BLaER1 (cell line): Measurements from ENCODE around the gene GNB5.

ENCODE experiments used
- H3K27ac ChIP-seq: shearing (Covaris generic); formaldehyde crosslinking; 2 replicates; pipeline ENCODE4 v1.8.1; 2022
- H3K27me3 ChIP-seq: shearing (Covaris generic); formaldehyde crosslinking; 2 replicates; pipeline ENCODE4 v1.8.1; 2022
- H3K36me3 ChIP-seq: shearing (Covaris generic); formaldehyde crosslinking; 2 replicates; pipeline ENCODE4 v1.8.1; 2022
- H3K4me1 ChIP-seq: shearing (Covaris generic); formaldehyde crosslinking; 2 replicates; pipeline ENCODE4 v1.8.1; 2022
- H3K4me2 ChIP-seq: shearing (Covaris generic); formaldehyde crosslinking; 2 replicates; pipeline ENCODE4 v1.8.1; 2022
- H3K4me3 ChIP-seq: shearing (Covaris generic); formaldehyde crosslinking; 2 replicates; pipeline ENCODE4 v1.8.1; 2022
- H3K9ac ChIP-seq: shearing (Covaris generic); formaldehyde crosslinking; 2 replicates; pipeline ENCODE4 v1.8.1; 2022
- H3K9me3 ChIP-seq: shearing (Covaris generic); formaldehyde crosslinking; 2 replicates; pipeline ENCODE4 v1.8.1; 2022
- H4K20me1 ChIP-seq: shearing (Covaris generic); formaldehyde crosslinking; 2 replicates; pipeline ENCODE4 v1.8.1; 2022
- Cebpa-rat ChIP-seq: shearing (Covaris generic); IDR thresholded peaks from 2 replicates; pipeline ENCODE4 v1.8.1; 2022

GNB5 gene

DNA sequence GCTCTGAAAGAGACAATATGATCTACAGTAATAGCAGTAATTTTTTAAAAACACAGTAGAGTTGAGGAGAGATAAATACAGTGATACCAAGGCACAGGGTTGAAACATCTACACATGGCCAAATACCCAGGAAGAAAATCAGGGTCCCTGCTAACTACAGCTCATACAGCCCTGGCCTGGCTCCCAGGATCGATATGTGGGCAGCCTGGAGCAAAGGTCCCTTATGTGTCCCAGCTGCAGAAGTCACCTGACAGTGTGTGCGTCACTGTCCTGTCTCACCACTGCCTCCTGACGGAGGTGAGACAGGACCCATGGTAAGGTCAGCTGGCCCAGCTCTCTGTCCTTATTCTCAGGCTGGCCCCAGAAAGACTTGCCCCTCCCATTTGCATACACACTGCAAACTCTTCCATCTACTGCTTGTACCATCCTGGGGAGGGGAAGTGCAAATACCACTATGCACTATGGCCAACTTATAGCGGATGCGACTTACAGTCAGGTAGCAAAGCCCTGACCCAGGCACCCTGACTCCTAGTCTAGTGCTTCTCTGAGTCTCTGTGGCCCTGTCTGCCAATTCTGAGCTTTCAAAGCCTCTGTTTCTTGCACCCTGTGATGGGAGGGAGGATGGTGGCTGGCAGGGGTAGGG is 56.6 kb downstream of the GNB5 start:
- Histone ChIP-seq H3K36me3 (peaks cover 27% of the 10 kb centered on the region; the same call in 1 of the 2 replicates), H3K27ac (no peak overlapping the region), H3K4me2 (peak overlapping the region; percentile 84), H3K9ac (no peak overlapping the region), H3K4me3 (no peak overlapping the region), H3K27me3 (no peaks in the 10 kb centered on the region), H3K9me3 (no peaks in the 10 kb centered on the region), H3K4me1 (peaks cover 50% of the 10 kb centered on the region), H4K20me1 (peaks cover 10% of the 10 kb centered on the region)
- TF ChIP-seq Cebpa-rat, result no peak

DNA sequence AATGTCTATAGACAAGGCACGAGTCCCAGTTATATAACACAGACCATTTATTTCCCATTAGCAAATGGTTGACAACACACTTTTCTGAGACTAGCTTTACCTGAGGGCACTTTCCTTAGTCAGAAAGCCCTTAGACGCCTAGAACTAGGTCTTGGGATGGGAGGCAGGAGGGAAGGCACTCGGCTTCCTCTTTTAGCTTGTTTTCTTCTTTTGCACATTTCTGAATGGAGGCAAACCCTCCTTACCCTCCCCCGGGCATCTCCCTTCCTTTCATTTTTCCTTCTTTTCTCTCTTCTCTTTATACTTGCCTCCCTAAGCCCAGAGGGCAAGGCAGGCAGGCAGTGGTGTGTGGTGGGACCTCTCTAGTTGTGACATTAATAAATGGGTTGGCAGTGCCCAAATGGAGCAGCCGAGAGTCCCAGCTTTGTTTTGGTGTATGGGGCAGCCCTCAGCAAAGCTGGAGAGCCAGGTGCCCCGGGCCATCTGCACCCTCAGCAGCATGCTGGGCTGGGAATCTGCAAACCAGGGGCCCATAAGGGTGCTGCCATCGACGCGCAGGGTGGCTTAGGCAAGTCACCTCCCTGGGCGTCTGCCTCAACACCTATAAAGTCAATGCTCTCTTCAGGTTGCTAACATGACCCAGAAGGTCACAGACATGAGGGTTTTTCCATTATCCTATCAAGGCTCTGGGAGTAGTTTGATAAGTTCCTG is 57.5 kb downstream of the GNB5 start:
- Histone ChIP-seq H3K27me3 (no peaks in the 10 kb centered on the region), H3K36me3 (peaks cover 25% of the 10 kb centered on the region; the same call in 1 of the 2 replicates), H3K4me1 (peaks cover 42% of the 10 kb centered on the region), H4K20me1 (peaks cover 10% of the 10 kb centered on the region), H3K4me2 (no peak overlapping the region), H3K4me3 (no peak overlapping the region), H3K27ac (no peak overlapping the region), H3K9ac (no peak overlapping the region), H3K9me3 (no peaks in the 10 kb centered on the region)
- TF ChIP-seq Cebpa-rat, result no peak

DNA sequence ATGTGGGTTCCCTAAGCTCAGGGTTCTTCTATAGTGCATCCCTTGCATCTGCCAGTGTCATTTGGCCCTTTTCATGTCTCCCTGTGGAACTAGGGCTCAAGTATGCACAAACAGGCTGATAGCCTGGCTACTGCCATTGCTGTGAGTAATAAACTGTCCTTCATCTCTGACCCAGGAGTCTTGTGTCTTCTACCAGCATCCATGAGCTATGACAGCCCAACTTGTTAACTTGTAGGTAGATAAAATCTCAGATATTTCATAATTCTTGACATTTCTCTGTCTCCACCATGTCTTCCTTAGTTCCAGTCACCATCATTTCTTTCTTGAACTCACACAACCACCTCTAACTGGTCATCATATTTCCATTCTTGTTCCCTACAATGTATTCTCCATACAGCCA is 59.1 kb downstream of the GNB5 start:
- Histone ChIP-seq H3K27me3 (no peaks in the 10 kb centered on the region), H3K4me2 (no peak overlapping the region), H3K9ac (no peak overlapping the region), H3K27ac (no peak overlapping the region), H3K4me1 (peaks cover 26% of the 10 kb centered on the region), H3K9me3 (no peaks in the 10 kb centered on the region), H4K20me1 (peaks cover 10% of the 10 kb centered on the region), H3K4me3 (no peak overlapping the region), H3K36me3 (peaks cover 31% of the 10 kb centered on the region; the same call in 1 of the 2 replicates)
- no peak for TF ChIP-seq Cebpa-rat

DNA sequence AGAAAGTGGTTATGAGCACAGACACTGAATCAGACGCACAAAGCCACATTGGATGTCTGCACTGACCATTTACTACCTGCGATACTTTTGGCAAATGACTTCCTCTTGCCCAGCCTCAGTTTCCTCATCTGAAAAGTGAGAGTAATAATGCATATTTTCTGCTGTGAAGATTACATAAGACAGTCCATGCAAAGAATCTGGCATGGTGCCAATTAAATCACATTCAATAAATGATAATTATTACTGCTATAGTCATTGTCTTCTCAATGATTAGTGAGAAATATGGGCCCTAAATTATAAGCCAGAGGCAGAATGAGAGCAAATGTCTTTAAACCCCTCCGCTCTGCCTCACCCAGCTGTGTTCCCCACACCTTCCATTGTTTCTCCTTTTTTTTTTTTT is 62.6 kb downstream of the GNB5 start:
- Histone ChIP-seq H3K9ac (no peak overlapping the region), H3K27ac (no peak overlapping the region), H3K4me2 (no peak overlapping the region), H3K4me1 (no peaks in the 10 kb centered on the region), H4K20me1 (no peaks in the 10 kb centered on the region), H3K27me3 (no peaks in the 10 kb centered on the region), H3K9me3 (no peaks in the 10 kb centered on the region), H3K4me3 (no peak overlapping the region), H3K36me3 (peaks cover 43% of the 10 kb centered on the region)
- TF ChIP-seq Cebpa-rat, result no peak

GRCh38 chr15:52124270-52124880 is 66.8 kb downstream of the GNB5 start:
- Histone ChIP-seq H3K9me3 (no peaks in the 10 kb centered on the region), H3K4me2 (no peak overlapping the region), H4K20me1 (no peaks in the 10 kb centered on the region), H3K27ac (no peak overlapping the region), H3K4me1 (no peaks in the 10 kb centered on the region), H3K27me3 (no peaks in the 10 kb centered on the region), H3K9ac (no peak overlapping the region), H3K36me3 (peaks cover 22% of the 10 kb centered on the region), H3K4me3 (no peak overlapping the region)
- no peak for TF ChIP-seq Cebpa-rat

- TF ChIP-seq Cebpa-rat, result no peak
These were observed 69.3 kb downstream of the GNB5 start for GRCh38 chr15:52121896-52122295.

DNA sequence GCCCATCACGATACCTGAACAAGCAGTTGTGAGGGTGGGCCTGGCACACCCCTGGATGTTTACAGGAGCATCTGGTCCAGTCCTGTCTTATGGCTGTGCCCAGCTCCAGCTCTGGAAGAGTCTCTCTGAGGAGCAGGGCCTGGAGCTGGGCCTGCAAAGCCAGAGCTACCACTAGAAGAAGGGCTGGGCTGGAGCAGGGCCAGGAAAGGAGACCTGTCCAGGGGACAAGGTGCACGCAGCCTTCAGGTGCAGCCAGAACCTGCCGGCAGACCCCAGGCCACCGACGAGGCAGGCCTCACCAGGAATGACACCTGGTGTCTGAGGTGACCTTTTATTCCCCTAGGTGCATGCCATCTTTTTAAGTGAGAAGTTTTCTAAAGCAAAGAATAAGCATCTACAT is 70.2 kb downstream of the GNB5 start:
- H3K9ac ChIP-seq, result no peak overlapping the region
- H3K4me2 ChIP-seq, result no peak overlapping the region
- H3K4me3 ChIP-seq, result no peak overlapping the region
- H3K4me1 ChIP-seq, result no peaks in the 10 kb centered on the region
- H4K20me1 ChIP-seq, result no peaks in the 10 kb centered on the region
- no peak overlapping the region for H3K27ac ChIP-seq
- H3K9me3 ChIP-seq, result no peaks in the 10 kb centered on the region
- H3K27me3 ChIP-seq, result no peaks in the 10 kb centered on the region
- no peak for TF ChIP-seq Cebpa-rat
- peaks cover 15% of the 10 kb centered on the region for H3K36me3 ChIP-seq

More at GRCh38 chr15:52121896-52122295, 69.3 kb downstream of the GNB5 start:
- Histone ChIP-seq H3K4me3 (no peak overlapping the region), H3K4me1 (no peaks in the 10 kb centered on the region), H3K27me3 (no peaks in the 10 kb centered on the region), H3K36me3 (peaks cover 15% of the 10 kb centered on the region), H3K9me3 (no peaks in the 10 kb centered on the region), H3K27ac (no peak overlapping the region), H3K9ac (no peak overlapping the region), H4K20me1 (no peaks in the 10 kb centered on the region), H3K4me2 (no peak overlapping the region)

GRCh38 chr15:52120488-52120887 is 70.7 kb downstream of the GNB5 start:
- H3K4me1 ChIP-seq, result no peaks in the 10 kb centered on the region
- peaks cover 10% of the 10 kb centered on the region for H3K36me3 ChIP-seq
- H3K27me3 ChIP-seq, result no peaks in the 10 kb centered on the region
- no peak overlapping the region for H3K4me2 ChIP-seq
- H3K9ac ChIP-seq, result no peak overlapping the region
- no peaks in the 10 kb centered on the region for H3K9me3 ChIP-seq
- no peak for TF ChIP-seq Cebpa-rat
- H3K4me3 ChIP-seq, result no peak overlapping the region
- no peaks in the 10 kb centered on the region for H4K20me1 ChIP-seq
- H3K27ac ChIP-seq, result no peak overlapping the region

DNA sequence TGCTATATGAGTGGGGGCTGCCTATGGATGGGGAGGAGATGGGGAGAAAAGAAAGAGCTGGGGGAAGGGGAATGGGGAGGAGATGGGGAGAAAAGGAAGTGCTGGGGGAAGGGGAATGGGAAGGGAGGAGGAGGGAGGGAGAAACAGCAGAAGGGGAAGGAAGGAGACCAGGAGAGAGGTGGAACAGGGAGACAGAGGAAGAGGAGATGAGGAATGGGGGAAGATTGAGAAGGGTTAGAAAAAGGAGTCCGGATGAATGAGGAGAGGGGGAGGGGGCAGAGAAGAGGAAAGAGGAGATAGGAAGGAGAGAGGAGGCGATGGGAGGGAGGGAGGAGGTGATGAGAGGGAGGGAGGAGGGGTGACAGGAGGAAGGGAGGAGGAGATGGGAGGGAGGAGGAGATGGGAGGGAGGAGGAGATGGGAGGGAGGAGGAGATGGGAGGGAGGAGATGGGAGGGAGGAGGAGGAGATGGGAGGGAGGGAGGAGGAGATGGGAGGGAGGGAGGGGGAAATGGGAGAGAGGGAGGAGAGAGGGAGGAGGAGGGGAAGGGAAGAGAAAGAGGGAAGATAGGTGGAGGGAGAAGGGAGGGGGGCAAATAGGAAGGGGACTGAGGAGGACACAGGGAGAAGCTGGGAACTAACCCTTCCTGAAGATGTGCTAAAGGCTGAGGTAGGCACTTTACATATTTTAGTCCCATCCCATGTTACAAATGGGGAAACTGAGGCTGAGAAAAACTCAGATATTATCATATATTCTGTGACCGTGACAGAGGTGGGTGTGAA is 72.0 kb downstream of the GNB5 start:
- TF ChIP-seq Cebpa-rat, result no peak
- Histone ChIP-seq H3K27ac (no peak overlapping the region), H3K36me3 (peaks cover 2% of the 10 kb centered on the region), H3K27me3 (no peaks in the 10 kb centered on the region), H3K9ac (no peak overlapping the region), H3K4me3 (no peak overlapping the region), H4K20me1 (no peaks in the 10 kb centered on the region), H3K4me1 (no peaks in the 10 kb centered on the region), H3K4me2 (no peak overlapping the region), H3K9me3 (no peaks in the 10 kb centered on the region)
